ENCODE data around the gene TRIM54. TPM values are rescaled to one million over a fixed set of nuclear protein-coding genes. Genes with fewer than 3 reads are reported as not detected.
A peak's percentile ranks its signal among the peaks of the same experiment; 100 is the strongest.

Gene TRIM54
- total and polyA plus RNA-seq, 12 donors, result 1.2 to 47.1 (median 13.9) TPM

GRCh38 chr2:27256855-27257454 lies 25.3 kb upstream of the TRIM54 start:
- no peaks in the 10 kb centered on the region for H3K27me3 ChIP-seq
- DNase-seq, result no peak
- WGBS, 4 donors, result 78 to 94% (median 85%) methylated on average over 7 of the region's 7 CpGs
- intact Hi-C loops (cut with DNase I), result no loop called here
- H3K9me3 ChIP-seq (replicated peaks in 1 of 3), result no peaks in the 10 kb centered on the region
- no peaks in the 10 kb centered on the region for H3K36me3 ChIP-seq (replicated peaks in 1 of 2)
- TF ChIP-seq, protein P1, sequence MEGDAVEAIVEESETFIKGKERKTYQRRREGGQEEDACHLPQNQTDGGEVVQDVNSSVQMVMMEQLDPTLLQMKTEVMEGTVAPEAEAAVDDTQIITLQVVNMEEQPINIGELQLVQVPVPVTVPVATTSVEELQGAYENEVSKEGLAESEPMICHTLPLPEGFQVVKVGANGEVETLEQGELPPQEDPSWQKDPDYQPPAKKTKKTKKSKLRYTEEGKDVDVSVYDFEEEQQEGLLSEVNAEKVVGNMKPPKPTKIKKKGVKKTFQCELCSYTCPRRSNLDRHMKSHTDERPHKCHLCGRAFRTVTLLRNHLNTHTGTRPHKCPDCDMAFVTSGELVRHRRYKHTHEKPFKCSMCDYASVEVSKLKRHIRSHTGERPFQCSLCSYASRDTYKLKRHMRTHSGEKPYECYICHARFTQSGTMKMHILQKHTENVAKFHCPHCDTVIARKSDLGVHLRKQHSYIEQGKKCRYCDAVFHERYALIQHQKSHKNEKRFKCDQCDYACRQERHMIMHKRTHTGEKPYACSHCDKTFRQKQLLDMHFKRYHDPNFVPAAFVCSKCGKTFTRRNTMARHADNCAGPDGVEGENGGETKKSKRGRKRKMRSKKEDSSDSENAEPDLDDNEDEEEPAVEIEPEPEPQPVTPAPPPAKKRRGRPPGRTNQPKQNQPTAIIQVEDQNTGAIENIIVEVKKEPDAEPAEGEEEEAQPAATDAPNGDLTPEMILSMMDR (IDR thresholded peaks at IDR 0.05), result no peak
- H3K27ac ChIP-seq, result no peak overlapping the region
- H3K4me3 ChIP-seq, result no peak overlapping the region
- H3K4me1 ChIP-seq (replicated peaks in 1 of 2), result peaks cover 0 to 8% of the 10 kb centered on the region in 2 donors

DNA sequence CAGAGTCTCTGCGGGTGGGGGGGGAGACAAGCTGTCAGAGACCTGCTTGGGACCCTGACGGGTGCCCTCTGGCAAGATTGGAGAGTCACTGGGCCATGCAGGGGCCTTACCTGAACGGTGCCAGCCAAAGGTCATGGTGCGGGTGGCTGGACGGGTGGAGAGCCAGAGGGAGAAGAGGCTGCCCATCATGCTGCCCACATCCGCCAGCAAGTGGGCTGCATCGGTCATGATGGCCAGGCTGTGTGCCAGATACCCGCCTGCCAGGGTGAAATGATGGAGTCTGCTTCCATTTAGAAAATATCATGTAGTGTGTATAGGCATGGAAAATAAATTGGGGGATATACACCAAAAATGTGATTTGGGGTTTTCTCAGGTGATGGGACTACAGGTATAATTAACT lies 24.2 kb upstream of the TRIM54 start:
- intact Hi-C loops (cut with DNase I), result no loop called here
- Histone ChIP-seq H3K9me3 (replicated peaks in 1 of 3) (no peaks in the 10 kb centered on the region), H3K4me3 (no peak overlapping the region), H3K36me3 (replicated peaks in 1 of 2) (no peaks in the 10 kb centered on the region), H3K27ac (no peak overlapping the region), H3K4me1 (replicated peaks in 1 of 2) (peaks cover 9 to 19% of the 10 kb centered on the region in 2 donors), H3K27me3 (no peaks in the 10 kb centered on the region)
- no peak for TF ChIP-seq POLR2A (IDR thresholded peaks at IDR 0.05)
- TF ChIP-seq, protein P1 (IDR thresholded peaks at IDR 0.05), result no peak
- WGBS, 4 donors, result 78 to 89% (median 84%) methylated on average over 5 to 8 of the region's 8 CpGs
- DNase-seq, result no peak

- H3K4me1 ChIP-seq (replicated peaks in 1 of 2), result peaks cover 23 to 37% of the 10 kb centered on the region in 2 donors
- H3K36me3 ChIP-seq (replicated peaks in 1 of 2), result no peaks in the 10 kb centered on the region
- no peak overlapping the region for H3K4me3 ChIP-seq
- H3K27ac ChIP-seq, result no peak overlapping the region
- H3K27me3 ChIP-seq, result peaks cover 7% of the 10 kb centered on the region
- DNase-seq, result no peak
- no peaks in the 10 kb centered on the region for H3K9me3 ChIP-seq (replicated peaks in 1 of 3)
- intact Hi-C loops (cut with DNase I), result no loop called here
- 58 to 68% (median 64%) methylated on average over 11 of the region's 11 CpGs for WGBS, 4 donors
- TF ChIP-seq POLR2A (IDR thresholded peaks at IDR 0.05), result no peak
- TF ChIP-seq, protein P1 (IDR thresholded peaks at IDR 0.05), result no peak
Measured at GRCh38 chr2:27261241-27261925, 20.8 kb upstream of the TRIM54 start.

DNA sequence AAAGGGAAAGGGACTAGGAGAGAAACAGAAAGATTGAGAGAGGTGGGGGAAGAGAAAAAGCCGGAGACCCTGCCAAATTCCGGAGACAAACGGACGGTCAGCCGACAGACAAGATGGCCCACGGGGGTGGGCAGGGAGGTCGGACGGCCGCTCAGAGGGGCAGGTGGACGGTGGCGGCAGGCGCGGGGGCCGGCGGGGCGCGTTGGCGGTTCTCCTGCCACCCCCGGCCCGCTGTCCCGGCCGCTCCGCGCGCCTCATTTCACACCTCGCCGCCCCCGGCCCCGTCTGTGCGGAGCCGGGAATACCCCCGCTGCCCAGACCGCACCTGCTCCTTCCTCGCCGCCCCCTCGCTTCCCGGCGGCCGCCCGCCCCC lies 20.3 kb upstream of the TRIM54 start:
- H3K27ac ChIP-seq, result no peak overlapping the region

More for the DNA sequence above, 20.3 kb upstream of the TRIM54 start:
- Histone ChIP-seq H3K4me1 (replicated peaks in 1 of 2) (peaks cover 23 to 37% of the 10 kb centered on the region in 2 donors), H3K4me3 (peak overlapping the region in 2 of 4 donors; percentile 20 to 67), H3K27me3 (peaks cover 7% of the 10 kb centered on the region), H3K36me3 (replicated peaks in 1 of 2) (no peaks in the 10 kb centered on the region), H3K9me3 (replicated peaks in 1 of 3) (no peaks in the 10 kb centered on the region)
- TF ChIP-seq POLR2A (IDR thresholded peaks at IDR 0.05), result no peak
- no peak for DNase-seq
- 3 to 8% (median 5%) methylated on average over 16 to 40 of the region's 40 CpGs for WGBS, 4 donors
- intact Hi-C loops (cut with DNase I), result no loop called here

Measured in adrenal gland (tissue), 12 donors.